HG02870 (cell line): ENCODE measurements around the gene ADRA1B.

Source experiments
- ATAC-seq: cut with Tn5 transposase; IDR thresholded peaks from one replicate; pipeline ENCODE4 v1.9.1; 2021; ENCODE audit warnings: mild to moderate bottlenecking, moderate library complexity; ENCODE audit not compliant: unreplicated experiment

ADRA1B gene

GRCh38 chr5:159915904-159916840 lies at the start of gene ADRA1B:
Gene ADRA1B, plus strand, starts transcription at chr5:159916482. Its CDS starts 424 bp downstream, at chr5:159916906.
- ATAC-seq = no peak

GRCh38 chr5:159873680-159874079 lies 42.6 kb upstream of the ADRA1B start:
- ATAC-seq = no peak

GRCh38 chr5:159874263-159874662 lies 42.0 kb upstream of the ADRA1B start:
- no peak for ATAC-seq

- no peak for ATAC-seq
Observed at GRCh38 chr5:159877016-159877415, 39.3 kb upstream of the ADRA1B start.

- no peak for ATAC-seq
Observed at GRCh38 chr5:159877894-159878448, 38.3 kb upstream of the ADRA1B start.

GRCh38 chr5:159878988-159879471 lies 37.3 kb upstream of the ADRA1B start:
- no peak for ATAC-seq

GRCh38 chr5:159880676-159881075 lies 35.6 kb upstream of the ADRA1B start:
- no peak for ATAC-seq

GRCh38 chr5:159881967-159882366 lies 34.3 kb upstream of the ADRA1B start:
- ATAC-seq = no peak

- no peak for ATAC-seq
Observed at GRCh38 chr5:159883522-159883950, 32.7 kb upstream of the ADRA1B start.

GRCh38 chr5:159884917-159885620 lies 31.2 kb upstream of the ADRA1B start:
- ATAC-seq = no peak

- no peak for ATAC-seq
Observed at GRCh38 chr5:159886296-159886695, 30.0 kb upstream of the ADRA1B start.

- ATAC-seq = no peak
Observed at GRCh38 chr5:159887050-159887449, 29.2 kb upstream of the ADRA1B start.

GRCh38 chr5:159888860-159889259 lies 27.4 kb upstream of the ADRA1B start:
- no peak for ATAC-seq

GRCh38 chr5:159890141-159890540 lies 26.1 kb upstream of the ADRA1B start:
- no peak for ATAC-seq

- ATAC-seq = no peak
Observed at GRCh38 chr5:159891371-159891770, 24.9 kb upstream of the ADRA1B start.

- no peak for ATAC-seq
Observed at GRCh38 chr5:159893040-159893695, 23.1 kb upstream of the ADRA1B start.

- no peak for ATAC-seq
Observed at GRCh38 chr5:159894149-159894720, 22.0 kb upstream of the ADRA1B start.

- no peak for ATAC-seq
Observed at GRCh38 chr5:159897786-159898393, 18.4 kb upstream of the ADRA1B start.

GRCh38 chr5:159899067-159900049 lies 16.9 kb upstream of the ADRA1B start:
- ATAC-seq = no peak
